GM21529 (cell line): ENCODE measurements around the gene PTGES3L.
"Not testable (repeated sequence)": the region's sequence is repeated elsewhere in the genome, so short reads cannot be mapped to it uniquely, and the experiment has no call there.

Experiments
- ATAC-seq: cut with Tn5 transposase; IDR thresholded peaks from one replicate; pipeline ENCODE4 v1.9.1; 2021; ENCODE audit not compliant: unreplicated experiment

The PTGES3L gene

GRCh38 chr17:42922294-42922693 is 57.6 kb downstream of the PTGES3L start:
- no peak for ATAC-seq

GRCh38 chr17:42920922-42921321 is 59.0 kb downstream of the PTGES3L start:
- no peak for ATAC-seq

- ATAC-seq: no peak
These were observed 59.6 kb downstream of the PTGES3L start for GRCh38 chr17:42920106-42920900.

- ATAC-seq: not testable (repeated sequence)
These were observed 60.3 kb downstream of the PTGES3L start for GRCh38 chr17:42919522-42920077.

- ATAC-seq: no peak
These were observed 60.9 kb downstream of the PTGES3L start for GRCh38 chr17:42918902-42919521.
